Endothelial cell of umbilical vein (primary cell): Measurements from ENCODE around the gene PRKCB. TPM values are rescaled to one million over a fixed set of nuclear protein-coding genes. Genes with fewer than 3 reads are reported as not detected.

Experiments used
- BruUV-seq: library from RNA; stranded (reverse); fragments of 400-500 nt; replicated peaks from 2 replicates; lab custom pipeline; 2021; lab: Mats Ljungman, UMichigan
- CTCF ChIA-PET: fragments of 300-600, 350-600 bp; sonication (Branson Sonifier 250); formaldehyde crosslinking; loops from one replicate; lab custom pipeline; 2021; ENCODE audit warnings: antibody characterized with exemption, inconsistent platforms; lab: Charles Lee
- POLR2A ChIA-PET: fragments of 300-600, 350-600 bp; sonication (Branson Sonifier 250); formaldehyde crosslinking; loops from one replicate; lab custom pipeline; 2021; ENCODE audit warnings: antibody characterized with exemption, inconsistent platforms; lab: Charles Lee
- DNase-seq: peaks from one replicate; pipeline ENCODE4 v3.0.0-alpha.2; 2011; ENCODE audit warnings: low read depth, low spot score
- FAIRE-seq: peaks from 2 replicates; lab custom pipeline; 2011; peaks lifted over from hg19 to GRCh38; lab: Jason Lieb, UNC
- H2AFZ ChIP-seq: 2 replicates; pipeline ENCODE4 v1.6.0; 2012; ENCODE audit warnings: low read depth, low read length, control low read depth, inconsistent platforms
- H3K27ac ChIP-seq: 2 replicates; pipeline ENCODE4 v1.5.1; 2011; ENCODE audit warnings: low read depth, mild to moderate bottlenecking, control low read depth, low read length, moderate library complexity; ENCODE audit not compliant: insufficient read depth
- H3K27me3 ChIP-seq, 2 experiments: 2 replicates each; pipeline versions ENCODE4 v1.6.0 to v1.6.1; 2011; ENCODE audit warnings: low read length in 2 of 2, mixed read lengths in 1 of 2; ENCODE audit not compliant: control insufficient read depth in 2 of 2, insufficient read depth in 2 of 2
- H3K36me3 ChIP-seq, 2 experiments: 2 replicates in 1 of 2; 3 replicates in 1 of 2; pipeline ENCODE4 v1.5.1; 2011; ENCODE audit warnings: low read length in 2 of 2, mild to moderate bottlenecking in 1 of 2, moderate library complexity in 1 of 2; ENCODE audit not compliant: control insufficient read depth in 2 of 2, insufficient read depth in 2 of 2; ENCODE audit errors: extremely low read depth in 1 of 2
- H3K4me1 ChIP-seq: 3 replicates; pipeline ENCODE4 v1.5.1; 2011; ENCODE audit warnings: mild to moderate bottlenecking, low read length; ENCODE audit not compliant: control insufficient read depth, insufficient read depth; ENCODE audit errors: extremely low read depth
- H3K4me2 ChIP-seq: 2 replicates; pipeline ENCODE4 v1.6.1; 2011; ENCODE audit warnings: low read length, control low read depth, mixed read lengths; ENCODE audit not compliant: insufficient read depth
- H3K4me3 ChIP-seq, 3 experiments: fragments of 200-600 bp in 1 of 3; sonication (generic), shearing (Covaris generic) in 1 of 3; replicated peaks in 1 of 3; 2 replicates each; pipeline ENCODE4 v1.5.1; 2011 to 2016; ENCODE audit warnings: control low read depth in 3 of 3, low read length in 3 of 3, mild to moderate bottlenecking in 2 of 3, inconsistent platforms in 1 of 3, low read depth in 1 of 3, moderate library complexity in 1 of 3; ENCODE audit not compliant: insufficient read depth in 1 of 3
- H3K79me2 ChIP-seq: 2 replicates; pipeline ENCODE4 v1.6.0; 2012; ENCODE audit warnings: low read length, inconsistent platforms; ENCODE audit not compliant: control insufficient read depth, insufficient read depth
- H3K9ac ChIP-seq: replicated peaks from 2 replicates; pipeline ENCODE3; 2011; ENCODE audit warnings: low read length, control low read depth; ENCODE audit not compliant: insufficient read depth; ENCODE audit errors: extremely low read depth
- H3K9me1 ChIP-seq: replicated peaks from 3 replicates; pipeline ENCODE4 v1.6.0; 2011; ENCODE audit warnings: mild to moderate bottlenecking, low read length; ENCODE audit not compliant: control insufficient read depth, insufficient read depth; ENCODE audit errors: extremely low read depth
- H3K9me3 ChIP-seq: replicated peaks from 2 replicates; pipeline ENCODE4 v1.5.1; 2012; ENCODE audit warnings: low read length, inconsistent platforms; ENCODE audit not compliant: control insufficient read depth, insufficient read depth
- H4K20me1 ChIP-seq: replicated peaks from 2 replicates; pipeline ENCODE3; 2011; ENCODE audit warnings: mild to moderate bottlenecking, low read length; ENCODE audit not compliant: control insufficient read depth, insufficient read depth; ENCODE audit errors: extremely low read depth
- EZH2 ChIP-seq: IDR thresholded peaks from 2 replicates; pipeline ENCODE4 v1.6.1; 2012; ENCODE audit warnings: borderline replicate concordance, low read depth, mild to moderate bottlenecking, moderate library complexity, low read length, inconsistent platforms; ENCODE audit not compliant: severe bottlenecking
- FOS ChIP-seq: IDR thresholded peaks from 2 replicates; pipeline ENCODE4 v1.6.1; 2011; ENCODE audit warnings: mild to moderate bottlenecking, low read length, moderate library complexity, borderline replicate concordance; ENCODE audit not compliant: insufficient read depth
- GATA2 ChIP-seq: IDR thresholded peaks from 2 replicates; pipeline ENCODE4 v1.7.0; 2011; ENCODE audit warnings: low read depth, mild to moderate bottlenecking, moderate library complexity, mixed read lengths, low read length; ENCODE audit not compliant: insufficient read length, insufficient read depth
- JUN ChIP-seq: IDR thresholded peaks from 2 replicates; pipeline ENCODE4 v1.6.1; 2011; ENCODE audit warnings: borderline replicate concordance, low read depth; ENCODE audit not compliant: insufficient read length, insufficient read depth
- MYC ChIP-seq: IDR thresholded peaks from one replicate; pipeline ENCODE4 v1.6.1; 2011; ENCODE audit warnings: mild to moderate bottlenecking, low read depth, low read length
- POLR2A ChIP-seq: IDR thresholded peaks from 2 replicates; pipeline ENCODE4 v1.6.1; 2012; ENCODE audit warnings: low read depth, mild to moderate bottlenecking, control low read depth, low read length
- POLR2AphosphoS5 ChIP-seq: IDR thresholded peaks from 2 replicates; pipeline ENCODE4 v1.6.1; 2012; ENCODE audit warnings: low read depth, mild to moderate bottlenecking, control low read depth, low read length, moderate library complexity; ENCODE audit not compliant: insufficient read depth
- dilution Hi-C: fragments of 300-500 bp; cut with MboI; formaldehyde crosslinking; loops from one replicate; pipeline ENCODE4 v1.15.0; 2019; ENCODE audit warnings: low sequenced_read_pairs; ENCODE audit not compliant: extremely low pct_ligation_motif_present
- intact Hi-C: fragments of 100-400 bp; cut with micrococcal nuclease; formaldehyde crosslinking; loops from one replicate; pipeline ENCODE4 v1.10.0; 2022
- polyA plus RNA-seq, 4 experiments: library from polyadenylated mRNA; depleted of rRNA in 3 of 4; stranded (reverse) in 3 of 4; unstranded in 1 of 4; fragments of >200 nt; gene quantifications; 2 replicates each; pipeline versions ENCODE4 v1.2.1 to v1.2.3, GENCODE V29; 2011 to 2012; ENCODE audit warnings: missing spikeins in 1 of 4
- total RNA-seq: library from RNA; stranded (reverse); gene quantifications from 2 replicates; pipeline ENCODE4 v1.2.3, GENCODE V29; 2021
- TF ChIP-seq, protein P1 (sequence below), 2 donors: IDR thresholded peaks; 1 replicate in 1 of 2; 2 replicates in 1 of 2; pipeline ENCODE4 v1.5.1; 2011; ENCODE audit warnings: low read length in 2 of 2, mild to moderate bottlenecking in 2 of 2, moderate library complexity in 2 of 2, control low read depth in 1 of 2, inconsistent platforms in 1 of 2, low read depth in 1 of 2; ENCODE audit not compliant: insufficient read depth in 1 of 2; ENCODE audit errors: extremely low read depth in 1 of 2
- TF ChIP-seq, protein P2 (sequence below): IDR thresholded peaks from 2 replicates; pipeline ENCODE4 v1.6.1; 2011; ENCODE audit not compliant: insufficient read depth, insufficient read length

Gene PRKCB
- total and polyA plus RNA-seq, 2 donors (not counting 3 experiments of a cell fraction or from before 2014, with no cell fraction given): 0.01 TPM; not detected in 1

DNA sequence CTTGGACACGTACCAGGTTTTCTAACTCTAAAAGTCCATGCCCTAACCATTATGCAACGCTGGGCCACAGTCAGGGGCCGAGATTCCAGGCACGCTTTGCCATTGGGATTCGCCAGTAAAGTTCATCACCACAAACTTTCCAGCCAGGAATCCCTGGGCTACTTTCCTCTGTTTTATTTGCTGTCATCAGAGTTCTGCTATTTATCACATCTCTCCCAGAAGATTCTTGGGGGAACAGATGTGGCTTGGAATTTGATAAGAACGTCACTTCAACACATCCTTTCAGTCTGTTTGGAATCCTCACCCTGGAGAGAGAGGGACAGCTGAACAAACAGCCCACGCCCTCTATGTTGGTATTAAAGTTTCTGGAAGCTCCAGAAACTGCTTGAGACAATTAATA lies 310.7 kb downstream of the PRKCB start:
- Histone ChIP-seq H3K4me1 (peaks cover 17% of the 10 kb centered on the region), H3K9me1 (no peaks in the 10 kb centered on the region), H3K4me2 (no peak overlapping the region), H2AFZ (no peak overlapping the region), H3K27me3 (peaks cover 0 to 2% of the 10 kb centered on the region in 2 experiments), H3K9me3 (no peaks in the 10 kb centered on the region), H3K9ac (no peak overlapping the region), H3K79me2 (no peaks in the 10 kb centered on the region), H3K27ac (no peak overlapping the region), H3K36me3 (no peaks in the 10 kb centered on the region), H3K4me3 (no peak overlapping the region), H4K20me1 (no peaks in the 10 kb centered on the region)
- TF ChIP-seq GATA2 (no peak), EZH2 (no peak)
- DNase-seq (no peak), FAIRE-seq (no peak)
- POLR2A ChIA-PET: no interaction called here
- dilution Hi-C loops: no loop called here
- CTCF ChIA-PET: no interaction called here
- no TSS peak for BruUV-seq
- intact Hi-C loops: no loop called here

DNA sequence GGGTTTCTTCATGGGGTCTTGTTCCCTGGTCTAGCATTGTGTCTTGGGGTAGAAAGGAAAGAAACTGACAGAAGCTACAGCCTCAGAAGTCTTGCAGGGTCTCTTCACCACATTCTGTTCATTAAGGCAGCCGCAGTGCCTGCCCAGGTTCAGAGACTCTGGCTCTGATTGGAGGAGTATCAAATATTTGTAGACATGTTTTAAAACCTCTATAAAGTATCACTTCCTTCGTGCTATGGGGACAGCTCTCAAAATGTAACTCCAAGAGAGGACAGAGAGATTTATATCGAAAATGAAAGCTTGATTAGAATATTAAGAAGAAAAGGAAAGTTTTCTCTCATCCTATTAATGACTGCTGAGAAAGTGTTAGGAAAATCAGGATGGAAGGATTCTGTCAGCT lies 313.3 kb downstream of the PRKCB start:
- H3K4me1 ChIP-seq: peaks cover 37% of the 10 kb centered on the region
- no peaks in the 10 kb centered on the region for H3K79me2 ChIP-seq
- no peak overlapping the region for H3K9ac ChIP-seq
- H4K20me1 ChIP-seq: no peaks in the 10 kb centered on the region
- H3K4me2 ChIP-seq: no peak overlapping the region
- dilution Hi-C loops: no loop called here
- DNase-seq (no peak), FAIRE-seq (no peak)
- H3K9me3 ChIP-seq: no peaks in the 10 kb centered on the region
- no TSS peak for BruUV-seq
- no peaks in the 10 kb centered on the region for H3K27me3 ChIP-seq
- H3K9me1 ChIP-seq: no peaks in the 10 kb centered on the region
- ChIA-PET CTCF (interaction anchor here (1.2 to 1.3 kb wide), 2 partner anchors 10 to 104 kb away, joined by 3 to 10 read pairs; no protein-coding TSS in a partner anchor), POLR2A (no interaction called here)
- TF ChIP-seq POLR2A: no peak
- no peak for TF ChIP-seq POLR2AphosphoS5
- no peak for TF ChIP-seq GATA2
- no peak for TF ChIP-seq JUN
- TF ChIP-seq, protein P1, sequence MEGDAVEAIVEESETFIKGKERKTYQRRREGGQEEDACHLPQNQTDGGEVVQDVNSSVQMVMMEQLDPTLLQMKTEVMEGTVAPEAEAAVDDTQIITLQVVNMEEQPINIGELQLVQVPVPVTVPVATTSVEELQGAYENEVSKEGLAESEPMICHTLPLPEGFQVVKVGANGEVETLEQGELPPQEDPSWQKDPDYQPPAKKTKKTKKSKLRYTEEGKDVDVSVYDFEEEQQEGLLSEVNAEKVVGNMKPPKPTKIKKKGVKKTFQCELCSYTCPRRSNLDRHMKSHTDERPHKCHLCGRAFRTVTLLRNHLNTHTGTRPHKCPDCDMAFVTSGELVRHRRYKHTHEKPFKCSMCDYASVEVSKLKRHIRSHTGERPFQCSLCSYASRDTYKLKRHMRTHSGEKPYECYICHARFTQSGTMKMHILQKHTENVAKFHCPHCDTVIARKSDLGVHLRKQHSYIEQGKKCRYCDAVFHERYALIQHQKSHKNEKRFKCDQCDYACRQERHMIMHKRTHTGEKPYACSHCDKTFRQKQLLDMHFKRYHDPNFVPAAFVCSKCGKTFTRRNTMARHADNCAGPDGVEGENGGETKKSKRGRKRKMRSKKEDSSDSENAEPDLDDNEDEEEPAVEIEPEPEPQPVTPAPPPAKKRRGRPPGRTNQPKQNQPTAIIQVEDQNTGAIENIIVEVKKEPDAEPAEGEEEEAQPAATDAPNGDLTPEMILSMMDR (IDR thresholded peaks at IDR 0.05; ENCODE audit: extremely low read depth in 1 of 2, insufficient read depth in 1 of 2, low read depth in 1 of 2, low read length in 2 of 2): no peak
- no peak for TF ChIP-seq EZH2
- TF ChIP-seq, protein P2, sequence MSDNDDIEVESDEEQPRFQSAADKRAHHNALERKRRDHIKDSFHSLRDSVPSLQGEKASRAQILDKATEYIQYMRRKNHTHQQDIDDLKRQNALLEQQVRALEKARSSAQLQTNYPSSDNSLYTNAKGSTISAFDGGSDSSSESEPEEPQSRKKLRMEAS: no peak
- no peak for TF ChIP-seq MYC
- no peak for TF ChIP-seq FOS
- intact Hi-C loops: no loop called here
- H2AFZ ChIP-seq: no peak overlapping the region
- no peaks in the 10 kb centered on the region for H3K36me3 ChIP-seq
- no peak overlapping the region for H3K27ac ChIP-seq
- no peak overlapping the region for H3K4me3 ChIP-seq
